ENCODE measurements around the gene SPSB3. TPM values are rescaled to one million over a fixed set of nuclear protein-coding genes. Genes with fewer than 3 reads are reported as not detected.

Gene SPSB3
- total and polyA plus RNA-seq, 9 of the 15 experiments (the other 6 are each of a cell fraction or from before 2014, with no cell fraction given): 0.39 to 37.4 (median 7.1) TPM

DNA sequence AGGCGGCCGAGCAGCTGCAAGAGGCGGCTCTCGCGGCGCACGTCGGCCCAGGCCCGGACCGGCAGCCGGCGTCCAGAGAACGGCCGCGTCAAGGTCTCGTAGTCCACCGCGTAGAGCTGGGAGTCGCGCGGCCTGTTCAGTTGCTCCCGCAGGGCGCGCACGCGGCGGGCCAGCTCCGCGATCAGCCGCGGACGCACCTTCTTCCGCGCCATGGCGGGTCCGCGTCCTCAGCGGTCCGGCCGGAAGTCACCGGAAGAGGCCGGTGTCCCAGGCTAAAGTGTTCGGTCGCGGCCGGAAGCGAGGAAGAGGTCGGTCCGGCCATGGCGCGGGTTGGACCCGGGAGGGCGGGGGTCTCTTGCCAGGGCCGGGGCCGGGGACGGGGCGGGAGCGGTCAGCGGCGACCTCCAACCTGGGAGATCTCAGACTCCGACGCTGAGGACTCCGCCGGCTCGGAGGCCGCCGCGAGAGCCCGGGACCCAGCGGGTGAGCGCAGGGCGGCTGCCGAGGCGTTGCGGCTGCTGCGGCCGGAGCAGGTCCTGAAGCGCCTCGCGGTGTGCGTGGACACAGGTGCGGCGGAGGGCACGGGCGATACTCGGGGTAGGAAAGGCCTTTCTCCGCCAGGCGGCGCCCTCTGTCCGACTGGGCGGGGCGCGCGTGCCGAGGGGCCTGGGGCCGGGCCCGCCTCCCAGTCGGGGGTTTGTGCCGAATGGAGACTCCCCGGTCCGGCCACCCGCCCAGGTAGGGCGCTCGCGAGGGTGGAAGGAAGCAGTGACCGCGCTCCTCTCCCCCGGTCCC, 9.3 kb downstream of the SPSB3 start, which contains the start of gene MRPS34 (continued):
- TF ChIP-seq YY1 (IDR thresholded peaks at IDR 0.05; ENCODE audit: borderline replicate concordance in 1 of 3, control insufficient read depth in 1 of 3, extremely low read depth in 1 of 3, insufficient read depth in 3 of 3, insufficient read length in 1 of 3, insufficient replicate concordance in 2 of 3, low read depth in 1 of 3, low read length in 2 of 3) (peak; percentile 68 to 95 (median 90)), TCF7 (IDR thresholded peaks at IDR 0.05; ENCODE audit: borderline replicate concordance) (peak; percentile 56; the same call in 1 of the 2 replicates), E2F3 (CRISPR knock-in tag; IDR thresholded peaks at IDR 0.05) (peak; percentile 85), ZNF24 (IDR thresholded peaks at IDR 0.05) (peak; percentile 30; the same call in 1 of the 2 replicates), GTF2F1 (IDR thresholded peaks at IDR 0.05; ENCODE audit: low read depth, low read length) (no peak), TFAM (CRISPR knock-in tag; conservative IDR thresholded peaks at IDR 0.05) (no peak), CREM (IDR thresholded peaks at IDR 0.05; ENCODE audit: low read depth) (peak; percentile 84), PML (IDR thresholded peaks at IDR 0.05; ENCODE audit: low read length) (peak; percentile 76), RBFOX2 (IDR thresholded peaks at IDR 0.05; ENCODE audit: low read depth, low read length) (peak; percentile 85)
- TF ChIP-seq, protein P1, sequence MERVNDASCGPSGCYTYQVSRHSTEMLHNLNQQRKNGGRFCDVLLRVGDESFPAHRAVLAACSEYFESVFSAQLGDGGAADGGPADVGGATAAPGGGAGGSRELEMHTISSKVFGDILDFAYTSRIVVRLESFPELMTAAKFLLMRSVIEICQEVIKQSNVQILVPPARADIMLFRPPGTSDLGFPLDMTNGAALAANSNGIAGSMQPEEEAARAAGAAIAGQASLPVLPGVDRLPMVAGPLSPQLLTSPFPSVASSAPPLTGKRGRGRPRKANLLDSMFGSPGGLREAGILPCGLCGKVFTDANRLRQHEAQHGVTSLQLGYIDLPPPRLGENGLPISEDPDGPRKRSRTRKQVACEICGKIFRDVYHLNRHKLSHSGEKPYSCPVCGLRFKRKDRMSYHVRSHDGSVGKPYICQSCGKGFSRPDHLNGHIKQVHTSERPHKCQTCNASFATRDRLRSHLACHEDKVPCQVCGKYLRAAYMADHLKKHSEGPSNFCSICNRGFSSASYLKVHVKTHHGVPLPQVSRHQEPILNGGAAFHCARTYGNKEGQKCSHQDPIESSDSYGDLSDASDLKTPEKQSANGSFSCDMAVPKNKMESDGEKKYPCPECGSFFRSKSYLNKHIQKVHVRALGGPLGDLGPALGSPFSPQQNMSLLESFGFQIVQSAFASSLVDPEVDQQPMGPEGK (CRISPR knock-in tag; IDR thresholded peaks at IDR 0.05; ENCODE audit: borderline replicate concordance): no peak
- TF ChIP-seq, protein P2, sequence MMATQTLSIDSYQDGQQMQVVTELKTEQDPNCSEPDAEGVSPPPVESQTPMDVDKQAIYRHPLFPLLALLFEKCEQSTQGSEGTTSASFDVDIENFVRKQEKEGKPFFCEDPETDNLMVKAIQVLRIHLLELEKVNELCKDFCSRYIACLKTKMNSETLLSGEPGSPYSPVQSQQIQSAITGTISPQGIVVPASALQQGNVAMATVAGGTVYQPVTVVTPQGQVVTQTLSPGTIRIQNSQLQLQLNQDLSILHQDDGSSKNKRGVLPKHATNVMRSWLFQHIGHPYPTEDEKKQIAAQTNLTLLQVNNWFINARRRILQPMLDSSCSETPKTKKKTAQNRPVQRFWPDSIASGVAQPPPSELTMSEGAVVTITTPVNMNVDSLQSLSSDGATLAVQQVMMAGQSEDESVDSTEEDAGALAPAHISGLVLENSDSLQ (IDR thresholded peaks at IDR 0.05): peak; percentile 72
- TF ChIP-seq, protein P3, sequence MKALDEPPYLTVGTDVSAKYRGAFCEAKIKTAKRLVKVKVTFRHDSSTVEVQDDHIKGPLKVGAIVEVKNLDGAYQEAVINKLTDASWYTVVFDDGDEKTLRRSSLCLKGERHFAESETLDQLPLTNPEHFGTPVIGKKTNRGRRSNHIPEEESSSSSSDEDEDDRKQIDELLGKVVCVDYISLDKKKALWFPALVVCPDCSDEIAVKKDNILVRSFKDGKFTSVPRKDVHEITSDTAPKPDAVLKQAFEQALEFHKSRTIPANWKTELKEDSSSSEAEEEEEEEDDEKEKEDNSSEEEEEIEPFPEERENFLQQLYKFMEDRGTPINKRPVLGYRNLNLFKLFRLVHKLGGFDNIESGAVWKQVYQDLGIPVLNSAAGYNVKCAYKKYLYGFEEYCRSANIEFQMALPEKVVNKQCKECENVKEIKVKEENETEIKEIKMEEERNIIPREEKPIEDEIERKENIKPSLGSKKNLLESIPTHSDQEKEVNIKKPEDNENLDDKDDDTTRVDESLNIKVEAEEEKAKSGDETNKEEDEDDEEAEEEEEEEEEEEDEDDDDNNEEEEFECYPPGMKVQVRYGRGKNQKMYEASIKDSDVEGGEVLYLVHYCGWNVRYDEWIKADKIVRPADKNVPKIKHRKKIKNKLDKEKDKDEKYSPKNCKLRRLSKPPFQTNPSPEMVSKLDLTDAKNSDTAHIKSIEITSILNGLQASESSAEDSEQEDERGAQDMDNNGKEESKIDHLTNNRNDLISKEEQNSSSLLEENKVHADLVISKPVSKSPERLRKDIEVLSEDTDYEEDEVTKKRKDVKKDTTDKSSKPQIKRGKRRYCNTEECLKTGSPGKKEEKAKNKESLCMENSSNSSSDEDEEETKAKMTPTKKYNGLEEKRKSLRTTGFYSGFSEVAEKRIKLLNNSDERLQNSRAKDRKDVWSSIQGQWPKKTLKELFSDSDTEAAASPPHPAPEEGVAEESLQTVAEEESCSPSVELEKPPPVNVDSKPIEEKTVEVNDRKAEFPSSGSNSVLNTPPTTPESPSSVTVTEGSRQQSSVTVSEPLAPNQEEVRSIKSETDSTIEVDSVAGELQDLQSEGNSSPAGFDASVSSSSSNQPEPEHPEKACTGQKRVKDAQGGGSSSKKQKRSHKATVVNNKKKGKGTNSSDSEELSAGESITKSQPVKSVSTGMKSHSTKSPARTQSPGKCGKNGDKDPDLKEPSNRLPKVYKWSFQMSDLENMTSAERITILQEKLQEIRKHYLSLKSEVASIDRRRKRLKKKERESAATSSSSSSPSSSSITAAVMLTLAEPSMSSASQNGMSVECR (CRISPR knock-in tag; IDR thresholded peaks at IDR 0.05): peak; percentile 92
- TF ChIP-seq, protein P4, sequence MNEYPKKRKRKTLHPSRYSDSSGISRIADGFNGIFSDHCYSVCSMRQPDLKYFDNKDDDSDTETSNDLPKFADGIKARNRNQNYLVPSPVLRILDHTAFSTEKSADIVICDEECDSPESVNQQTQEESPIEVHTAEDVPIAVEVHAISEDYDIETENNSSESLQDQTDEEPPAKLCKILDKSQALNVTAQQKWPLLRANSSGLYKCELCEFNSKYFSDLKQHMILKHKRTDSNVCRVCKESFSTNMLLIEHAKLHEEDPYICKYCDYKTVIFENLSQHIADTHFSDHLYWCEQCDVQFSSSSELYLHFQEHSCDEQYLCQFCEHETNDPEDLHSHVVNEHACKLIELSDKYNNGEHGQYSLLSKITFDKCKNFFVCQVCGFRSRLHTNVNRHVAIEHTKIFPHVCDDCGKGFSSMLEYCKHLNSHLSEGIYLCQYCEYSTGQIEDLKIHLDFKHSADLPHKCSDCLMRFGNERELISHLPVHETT (CRISPR knock-in tag; conservative IDR thresholded peaks at IDR 0.05 in 1 of 2, IDR thresholded peaks at IDR 0.05 in 1 of 2): peak in 1 of 2 experiments; percentile 90; a peak in 2 of 4 replicates
- TF ChIP-seq, protein P5, sequence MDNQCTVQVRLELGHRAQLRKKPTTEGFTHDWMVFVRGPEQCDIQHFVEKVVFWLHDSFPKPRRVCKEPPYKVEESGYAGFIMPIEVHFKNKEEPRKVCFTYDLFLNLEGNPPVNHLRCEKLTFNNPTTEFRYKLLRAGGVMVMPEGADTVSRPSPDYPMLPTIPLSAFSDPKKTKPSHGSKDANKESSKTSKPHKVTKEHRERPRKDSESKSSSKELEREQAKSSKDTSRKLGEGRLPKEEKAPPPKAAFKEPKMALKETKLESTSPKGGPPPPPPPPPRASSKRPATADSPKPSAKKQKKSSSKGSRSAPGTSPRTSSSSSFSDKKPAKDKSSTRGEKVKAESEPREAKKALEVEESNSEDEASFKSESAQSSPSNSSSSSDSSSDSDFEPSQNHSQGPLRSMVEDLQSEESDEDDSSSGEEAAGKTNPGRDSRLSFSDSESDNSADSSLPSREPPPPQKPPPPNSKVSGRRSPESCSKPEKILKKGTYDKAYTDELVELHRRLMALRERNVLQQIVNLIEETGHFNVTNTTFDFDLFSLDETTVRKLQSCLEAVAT (IDR thresholded peaks at IDR 0.05): 0 out of 4 replicates have a peak, but pooled peaks of 1 of the 2 experiments have one; percentile 18

All from K562 (cell line).